MG63 (cell line): ENCODE data around the gene PCSK6. TPM values are rescaled to one million over a fixed set of nuclear protein-coding genes. Genes with fewer than 3 reads are reported as not detected.

Experiments
- DNase-seq: peaks from one replicate; pipeline ENCODE4 v3.0.0-alpha.2; 2020
- H3K27me3 ChIP-seq: fragments of 250-450 bp; sonication (Bioruptor Pico); 2 replicates; pipeline ENCODE4 v1.5.1; 2020; ENCODE audit warnings: mild to moderate bottlenecking, moderate library complexity
- H3K36me3 ChIP-seq: fragments of 250-450 bp; sonication (Bioruptor Pico); 2 replicates; pipeline ENCODE4 v1.5.1; 2020; ENCODE audit warnings: mild to moderate bottlenecking, moderate library complexity
- H3K4me3 ChIP-seq: fragments of 250-450 bp; sonication (Bioruptor Pico); 2 replicates; pipeline ENCODE4 v1.5.1; 2020; ENCODE audit warnings: mild to moderate bottlenecking, moderate library complexity
- H3K9me3 ChIP-seq: fragments of 250-450 bp; sonication (Bioruptor Pico); 2 replicates; pipeline ENCODE4 v1.5.1; 2020; ENCODE audit warnings: mild to moderate bottlenecking, moderate library complexity
- total RNA-seq: library from RNA; depleted of rRNA; stranded (reverse); fragments of >200 nt; shearing (Covaris generic); gene quantifications from 2 replicates; pipeline ENCODE4 v1.2.3, GENCODE V29; 2014; ENCODE audit warnings: low replicate concordance; rRNA removed

The PCSK6 gene
- total RNA-seq = 31.3 and 48.8 TPM in 2 replicates

DNA sequence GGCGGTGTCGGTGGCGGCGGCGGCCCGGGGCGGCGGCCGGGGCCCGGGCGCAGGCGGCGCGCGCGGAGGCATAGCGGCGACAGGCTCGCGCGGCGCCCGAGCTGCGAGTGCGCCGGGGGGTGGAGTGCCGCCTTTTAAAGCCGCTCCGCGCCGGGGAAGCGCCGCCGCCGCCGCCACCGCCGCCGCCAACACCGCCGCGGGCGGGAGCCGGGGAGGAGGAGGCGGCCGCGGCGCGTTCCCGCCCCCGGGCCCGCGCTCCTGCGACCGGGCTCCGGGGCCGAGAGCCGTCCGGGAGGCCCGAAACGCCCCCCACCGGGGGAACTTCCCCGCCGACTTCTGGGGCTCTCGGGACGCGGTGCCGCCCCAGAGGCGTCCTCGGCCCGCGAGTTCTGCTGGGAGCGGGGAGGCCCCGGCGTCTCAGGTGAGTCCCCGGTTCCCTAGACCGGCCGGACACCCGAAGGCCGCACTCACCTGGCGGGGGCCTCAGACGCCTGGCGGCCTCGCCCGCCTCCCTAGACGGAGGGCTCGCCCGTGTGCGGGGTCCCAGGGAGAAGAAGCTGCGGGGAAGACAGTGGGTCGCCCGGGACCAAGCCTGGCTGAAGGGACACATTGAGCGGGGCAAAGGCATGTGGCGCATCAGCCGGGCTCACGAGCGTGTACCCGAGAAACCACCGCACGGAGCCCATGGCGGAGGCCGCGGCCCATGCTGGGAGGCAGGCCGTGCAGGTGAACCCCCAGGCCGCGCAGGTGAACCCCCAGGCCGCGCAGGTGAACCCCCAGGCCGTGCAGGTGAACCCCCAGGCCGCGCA lies at the start of gene PCSK6:
PCSK6 (minus strand) TSS at position 109 of the 809 bp plus-strand sequence; CDS start at position 72, 37 bp downstream.
- DNase-seq = peak; percentile 65
- Histone ChIP-seq H3K4me3 (peak within 1 kb of the TSS; percentile 54), H3K36me3 (peaks cover 15% of the 10 kb centered on the region), H3K27me3 (no peaks in the 10 kb centered on the region), H3K9me3 (no peaks in the 10 kb centered on the region)

DNA sequence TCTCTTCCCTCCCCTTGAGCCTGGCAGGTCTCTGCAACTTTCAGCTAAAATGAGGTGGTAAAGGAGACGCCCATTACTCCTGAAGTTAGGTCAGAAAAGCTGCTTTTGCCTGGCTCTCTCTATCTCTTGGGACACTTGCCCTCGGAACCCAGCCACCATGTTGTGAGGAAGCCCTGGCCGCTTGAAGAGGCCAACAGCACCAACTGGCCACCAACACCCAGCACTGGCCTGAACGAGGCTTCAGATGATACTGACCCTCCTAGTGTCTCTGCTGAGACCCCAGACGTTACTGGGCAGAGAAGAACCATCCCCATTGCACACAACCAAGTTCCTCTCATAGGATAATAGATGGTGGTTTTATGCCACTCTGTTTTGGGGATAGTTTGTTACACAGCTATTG lies 49.5 kb upstream of the PCSK6 start:
- Histone ChIP-seq H3K36me3 (no peaks in the 10 kb centered on the region), H3K4me3 (no peak overlapping the region), H3K27me3 (no peaks in the 10 kb centered on the region), H3K9me3 (no peaks in the 10 kb centered on the region; the same call in 1 of the 2 replicates)
- no peak for DNase-seq

GRCh38 chr15:101538177-101538576 lies 48.7 kb upstream of the PCSK6 start:
- Histone ChIP-seq H3K36me3 (no peaks in the 10 kb centered on the region), H3K9me3 (no peaks in the 10 kb centered on the region; the same call in 1 of the 2 replicates), H3K4me3 (no peak overlapping the region), H3K27me3 (no peaks in the 10 kb centered on the region)
- no peak for DNase-seq

GRCh38 chr15:101537483-101538080 lies 48.1 kb upstream of the PCSK6 start:
- Histone ChIP-seq H3K9me3 (no peaks in the 10 kb centered on the region; the same call in 1 of the 2 replicates), H3K27me3 (no peaks in the 10 kb centered on the region), H3K36me3 (no peaks in the 10 kb centered on the region), H3K4me3 (no peak overlapping the region)
- DNase-seq = no peak

- no peak overlapping the region for H3K4me3 ChIP-seq
- H3K36me3 ChIP-seq = no peaks in the 10 kb centered on the region
- no peak for DNase-seq
- no peaks in the 10 kb centered on the region for H3K27me3 ChIP-seq
- no peaks in the 10 kb centered on the region; the same call in 1 of the 2 replicates for H3K9me3 ChIP-seq
Observed at GRCh38 chr15:101536875-101537405, 47.4 kb upstream of the PCSK6 start.

DNA sequence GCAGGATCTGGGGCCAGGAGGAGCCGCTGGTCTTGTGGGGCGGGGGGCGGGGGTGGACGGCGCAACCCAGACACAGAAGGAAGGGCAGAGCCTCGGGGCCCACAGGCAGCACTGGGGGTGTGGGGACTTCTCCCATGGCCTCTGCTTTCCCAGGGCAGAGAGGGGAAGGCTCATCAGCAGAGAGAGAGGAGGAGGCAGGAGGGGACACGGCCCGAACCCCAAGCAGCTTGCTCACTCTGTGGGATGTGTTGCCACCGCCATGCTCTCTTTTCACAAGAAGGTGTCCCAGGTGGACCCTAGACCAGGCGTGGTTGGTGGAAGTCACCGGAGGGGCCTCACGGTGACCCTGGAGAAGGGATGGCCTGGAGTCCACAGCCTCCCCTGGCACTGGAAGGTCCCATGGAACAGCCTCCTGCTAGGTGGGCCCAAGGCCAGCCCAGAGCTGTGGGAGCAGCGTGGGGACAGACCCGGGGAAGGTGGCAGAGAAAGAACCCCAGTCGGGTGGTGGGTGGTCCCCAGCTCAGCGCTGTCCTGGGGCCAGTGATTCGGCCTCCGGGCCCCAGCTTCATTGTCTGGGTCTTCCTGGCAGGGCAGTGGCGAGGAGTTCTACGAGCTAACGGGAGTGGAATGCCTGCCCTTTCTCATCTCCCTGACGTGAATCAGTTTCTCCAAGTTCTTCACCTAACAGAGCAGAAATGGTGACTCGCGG lies 46.8 kb upstream of the PCSK6 start:
- no peaks in the 10 kb centered on the region for H3K27me3 ChIP-seq
- H3K36me3 ChIP-seq = no peaks in the 10 kb centered on the region
- no peak for DNase-seq
- no peaks in the 10 kb centered on the region; the same call in 1 of the 2 replicates for H3K9me3 ChIP-seq
- H3K4me3 ChIP-seq = no peak overlapping the region

DNA sequence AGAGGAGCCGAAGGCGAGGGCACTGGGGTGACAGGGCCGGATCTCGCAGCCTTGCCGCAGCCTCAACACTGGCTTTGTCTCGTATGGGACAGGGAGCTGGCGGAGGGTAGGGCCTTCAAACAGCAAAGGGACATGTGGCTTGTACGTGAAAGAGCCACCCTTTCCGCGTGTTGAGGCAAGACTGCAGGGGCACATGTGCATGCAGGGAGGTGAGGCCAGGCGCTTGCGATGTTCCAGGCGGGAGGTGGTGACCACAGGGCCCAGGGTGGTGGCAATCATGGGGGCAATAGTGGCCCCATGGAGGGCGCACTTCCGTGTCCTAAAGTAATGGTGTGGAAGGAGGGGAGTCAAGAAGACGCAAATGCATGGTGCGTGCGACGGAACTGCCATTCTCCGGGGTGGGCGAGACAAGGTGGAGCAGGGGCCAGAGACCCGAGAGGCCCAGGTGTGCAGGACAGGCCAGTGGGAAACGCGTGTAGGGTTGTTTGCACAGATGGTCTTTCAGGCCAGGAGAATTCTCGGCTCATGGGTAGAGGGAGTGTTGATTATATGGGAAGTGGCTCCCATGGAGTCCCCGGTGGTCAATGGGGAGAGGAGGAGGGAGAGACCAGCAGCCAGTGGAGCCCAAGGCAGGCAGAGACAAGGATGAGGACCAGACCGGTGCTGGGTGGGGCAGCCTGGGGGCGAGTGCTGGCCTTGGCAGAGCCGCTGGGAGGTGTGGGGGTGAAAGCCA lies 45.8 kb upstream of the PCSK6 start:
- H3K36me3 ChIP-seq = no peaks in the 10 kb centered on the region
- DNase-seq = no peak
- H3K4me3 ChIP-seq = no peak overlapping the region
- no peaks in the 10 kb centered on the region; the same call in 1 of the 2 replicates for H3K9me3 ChIP-seq
- no peaks in the 10 kb centered on the region for H3K27me3 ChIP-seq

DNA sequence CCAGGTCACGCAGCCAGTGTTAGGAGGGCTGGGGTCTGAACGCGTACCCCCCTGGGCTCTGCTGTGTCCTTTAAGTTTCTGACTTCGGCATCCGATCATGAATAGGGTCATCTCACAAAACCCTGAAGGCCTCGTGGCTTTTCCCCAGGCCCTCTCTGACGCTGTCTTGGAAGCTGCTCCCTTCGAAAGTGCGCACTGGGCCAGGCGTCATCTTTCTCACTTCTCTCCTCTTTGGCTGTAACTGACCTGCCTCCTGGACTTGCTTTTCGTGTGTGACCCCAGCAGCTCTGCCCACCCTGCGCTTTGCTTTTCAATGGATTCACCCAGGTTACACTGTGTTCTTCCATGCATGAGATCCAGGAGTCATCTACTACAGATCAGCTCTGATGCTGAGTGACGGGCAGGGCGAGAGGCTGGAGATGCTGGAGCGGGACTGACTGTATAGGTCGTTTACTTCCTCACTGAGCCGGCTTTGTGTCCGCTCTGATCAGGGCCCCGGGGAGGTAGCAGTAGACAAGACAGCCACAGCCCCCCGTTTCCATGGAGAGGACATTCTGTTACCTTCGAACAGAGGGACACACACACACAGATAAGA lies 45.0 kb upstream of the PCSK6 start:
- no peaks in the 10 kb centered on the region for H3K36me3 ChIP-seq
- H3K9me3 ChIP-seq = no peaks in the 10 kb centered on the region; the same call in 1 of the 2 replicates

GRCh38 chr15:101533371-101534140 lies 44.0 kb upstream of the PCSK6 start:
- DNase-seq = no peak
- no peaks in the 10 kb centered on the region; the same call in 1 of the 2 replicates for H3K9me3 ChIP-seq
- H3K27me3 ChIP-seq = no peaks in the 10 kb centered on the region
- no peaks in the 10 kb centered on the region for H3K36me3 ChIP-seq
- no peak overlapping the region for H3K4me3 ChIP-seq

More for the DNA sequence above, 45.0 kb upstream of the PCSK6 start:
- Histone ChIP-seq H3K27me3 (no peaks in the 10 kb centered on the region), H3K4me3 (no peak overlapping the region)
- no peak for DNase-seq

DNA sequence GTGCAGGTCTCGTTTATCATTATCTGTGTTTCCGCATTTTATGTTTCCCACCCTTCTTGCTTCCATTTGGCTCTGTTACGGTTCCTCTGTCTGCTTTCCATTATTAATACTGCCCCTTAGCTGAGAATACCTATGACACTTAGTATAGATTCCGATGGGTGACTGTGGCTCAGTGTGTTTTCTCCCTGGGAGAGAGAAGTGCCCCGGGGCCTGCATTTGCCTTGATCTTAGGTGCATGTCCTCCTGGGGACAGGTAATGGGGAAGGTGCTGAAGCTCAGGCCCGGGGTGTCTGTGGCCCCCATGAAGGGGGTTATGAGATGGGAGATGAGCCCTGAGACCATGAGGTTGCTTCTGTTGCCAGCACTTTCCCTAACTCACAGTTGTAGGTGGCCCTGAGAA lies 43.4 kb upstream of the PCSK6 start:
- DNase-seq = no peak
- no peak overlapping the region for H3K4me3 ChIP-seq
- no peaks in the 10 kb centered on the region for H3K9me3 ChIP-seq

DNA sequence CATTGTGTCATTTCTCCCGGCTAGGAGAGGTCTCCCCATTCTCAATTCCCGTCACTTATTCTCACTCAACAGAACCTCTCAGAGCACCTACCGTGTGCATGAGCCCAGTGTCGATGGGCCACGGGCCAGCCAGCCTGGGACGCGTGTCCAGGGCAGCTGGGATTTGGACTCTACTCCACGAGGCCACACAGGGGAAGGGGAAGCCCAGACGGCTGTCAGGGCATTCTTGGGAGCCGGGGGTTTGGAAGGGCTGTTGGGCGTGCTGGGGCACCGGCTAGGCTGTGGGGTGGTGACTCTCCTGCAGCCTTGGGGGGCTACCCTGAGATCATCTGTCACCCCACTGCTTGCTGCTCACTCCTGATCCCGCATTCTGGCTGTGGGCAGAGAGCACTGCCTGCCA lies 41.7 kb upstream of the PCSK6 start:
- H3K9me3 ChIP-seq = no peaks in the 10 kb centered on the region
- DNase-seq = no peak

More for the DNA sequence above, 43.4 kb upstream of the PCSK6 start:
- Histone ChIP-seq H3K27me3 (no peaks in the 10 kb centered on the region), H3K36me3 (no peaks in the 10 kb centered on the region)

GRCh38 chr15:101530224-101530958 lies 40.9 kb upstream of the PCSK6 start:
- Histone ChIP-seq H3K27me3 (no peaks in the 10 kb centered on the region), H3K4me3 (no peak overlapping the region), H3K36me3 (no peaks in the 10 kb centered on the region), H3K9me3 (no peaks in the 10 kb centered on the region)
- no peak for DNase-seq

More for the DNA sequence above, 41.7 kb upstream of the PCSK6 start:
- Histone ChIP-seq H3K4me3 (no peak overlapping the region), H3K36me3 (no peaks in the 10 kb centered on the region), H3K27me3 (no peaks in the 10 kb centered on the region)

DNA sequence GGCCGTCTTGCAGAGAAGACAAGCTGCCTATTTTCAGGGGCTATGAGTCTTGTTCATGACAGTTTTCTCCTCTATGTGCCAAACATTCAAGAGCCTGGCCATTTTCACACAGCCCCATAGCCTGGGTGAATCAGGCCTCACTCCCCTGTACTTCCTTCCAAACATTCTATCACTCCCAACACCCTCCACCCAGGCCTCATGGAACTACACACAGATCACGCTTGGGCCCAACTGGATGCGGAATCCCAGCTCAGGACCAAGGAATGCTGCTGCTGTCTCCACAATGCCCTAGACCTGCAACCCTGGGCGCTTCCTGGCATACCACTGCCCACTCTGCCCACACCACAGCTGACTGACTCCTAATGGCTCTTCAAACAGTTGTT lies 39.4 kb upstream of the PCSK6 start:
- no peak overlapping the region for H3K4me3 ChIP-seq
- H3K9me3 ChIP-seq = no peaks in the 10 kb centered on the region
- no peak for DNase-seq
- no peaks in the 10 kb centered on the region for H3K36me3 ChIP-seq
- no peaks in the 10 kb centered on the region for H3K27me3 ChIP-seq

DNA sequence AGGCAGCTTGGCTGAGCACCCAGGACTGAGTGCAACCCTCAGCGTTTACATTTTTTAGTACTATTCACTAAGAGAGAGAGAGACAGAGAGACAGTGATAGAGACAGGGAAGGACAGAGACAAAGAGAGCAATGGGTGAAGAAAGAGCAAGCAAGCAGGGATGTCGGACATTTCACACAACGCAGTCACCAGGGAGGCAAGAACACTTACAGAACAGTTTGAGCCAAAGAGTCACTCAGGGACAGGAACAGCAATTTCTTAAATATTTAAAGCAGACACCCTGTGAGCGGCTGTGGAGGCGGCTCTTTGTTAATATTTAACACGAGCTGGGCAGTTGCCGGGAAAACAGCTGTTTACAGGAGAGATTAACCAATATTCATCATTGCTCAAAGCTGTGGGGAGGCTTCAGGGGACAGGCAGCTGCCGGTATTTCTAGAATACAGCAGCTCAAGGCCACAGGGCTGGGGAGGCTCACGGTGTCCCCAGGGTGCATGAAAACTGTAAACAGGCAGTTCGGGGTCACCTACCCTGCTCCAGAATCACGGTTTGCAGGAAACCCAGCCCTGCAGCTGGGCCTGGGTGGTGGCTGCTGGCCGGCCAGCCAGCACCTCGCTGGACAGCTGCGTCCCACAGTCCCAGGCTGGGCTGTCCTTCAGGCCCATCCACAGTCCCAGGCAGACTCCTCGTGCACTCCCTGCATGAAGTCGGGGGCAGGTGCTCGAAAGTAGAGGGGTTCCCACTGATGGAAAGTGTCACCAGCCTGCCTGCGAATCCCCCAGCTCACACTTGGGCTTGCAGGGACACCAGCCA lies 38.8 kb upstream of the PCSK6 start:
- no peak for DNase-seq
- H3K4me3 ChIP-seq = no peak overlapping the region
- no peaks in the 10 kb centered on the region for H3K36me3 ChIP-seq
- H3K9me3 ChIP-seq = no peaks in the 10 kb centered on the region
- H3K27me3 ChIP-seq = no peaks in the 10 kb centered on the region
